ENCODE results near the gene GRK5.

Gene GRK5

GRCh38 chr10:119393845-119394244 lies 186.5 kb downstream of the GRK5 start:
- no peak overlapping the region for H3K4me3 ChIP-seq (ENCODE audit: low read depth in 1 of 2, low read length in 1 of 2)
- TF ChIP-seq, protein P1, sequence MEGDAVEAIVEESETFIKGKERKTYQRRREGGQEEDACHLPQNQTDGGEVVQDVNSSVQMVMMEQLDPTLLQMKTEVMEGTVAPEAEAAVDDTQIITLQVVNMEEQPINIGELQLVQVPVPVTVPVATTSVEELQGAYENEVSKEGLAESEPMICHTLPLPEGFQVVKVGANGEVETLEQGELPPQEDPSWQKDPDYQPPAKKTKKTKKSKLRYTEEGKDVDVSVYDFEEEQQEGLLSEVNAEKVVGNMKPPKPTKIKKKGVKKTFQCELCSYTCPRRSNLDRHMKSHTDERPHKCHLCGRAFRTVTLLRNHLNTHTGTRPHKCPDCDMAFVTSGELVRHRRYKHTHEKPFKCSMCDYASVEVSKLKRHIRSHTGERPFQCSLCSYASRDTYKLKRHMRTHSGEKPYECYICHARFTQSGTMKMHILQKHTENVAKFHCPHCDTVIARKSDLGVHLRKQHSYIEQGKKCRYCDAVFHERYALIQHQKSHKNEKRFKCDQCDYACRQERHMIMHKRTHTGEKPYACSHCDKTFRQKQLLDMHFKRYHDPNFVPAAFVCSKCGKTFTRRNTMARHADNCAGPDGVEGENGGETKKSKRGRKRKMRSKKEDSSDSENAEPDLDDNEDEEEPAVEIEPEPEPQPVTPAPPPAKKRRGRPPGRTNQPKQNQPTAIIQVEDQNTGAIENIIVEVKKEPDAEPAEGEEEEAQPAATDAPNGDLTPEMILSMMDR (IDR thresholded peaks at IDR 0.05), result no peak
- no peaks in the 10 kb centered on the region for H3K36me3 ChIP-seq
- H3K27ac ChIP-seq, result peak overlapping the region; percentile 54
- H3K27me3 ChIP-seq, result no peaks in the 10 kb centered on the region
- peaks cover 28 to 32% of the 10 kb centered on the region in 2 experiments for H3K4me1 ChIP-seq (ENCODE audit: control insufficient read depth in 1 of 2, insufficient read depth in 1 of 2, low read depth in 1 of 2, low read length in 1 of 2)
- no peaks in the 10 kb centered on the region for H3K9me3 ChIP-seq

DNA sequence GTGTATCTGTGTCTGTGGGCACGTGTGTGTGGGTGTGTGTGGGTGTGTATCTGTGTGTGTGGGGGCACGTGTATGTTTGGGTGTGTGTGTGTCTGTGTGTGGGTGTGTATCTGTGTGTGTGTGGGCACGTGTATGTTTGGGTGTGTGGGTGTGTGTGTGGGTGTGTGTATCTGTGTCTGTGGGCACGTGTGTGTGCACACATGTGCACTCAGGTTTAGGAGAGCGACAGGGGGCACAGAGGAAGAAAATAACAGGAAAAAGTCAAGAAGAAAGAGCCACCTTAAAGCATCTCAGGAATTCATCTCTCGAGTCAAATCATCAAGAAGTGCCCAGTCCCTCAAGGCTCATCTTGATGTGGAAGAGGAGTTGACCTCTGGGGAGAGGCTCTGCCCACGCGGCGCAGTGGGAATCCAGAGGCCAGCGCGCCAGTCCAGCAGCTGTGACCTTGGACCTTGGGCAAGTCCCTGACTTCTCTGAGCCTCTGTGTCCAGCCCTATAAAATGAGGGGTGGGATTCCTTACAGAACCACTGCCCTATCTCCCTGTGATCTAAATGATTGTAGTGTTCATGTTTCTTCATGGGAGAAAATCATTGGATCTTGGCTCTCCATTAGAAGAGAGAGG lies 187.4 kb downstream of the GRK5 start:
- H3K9me3 ChIP-seq, result no peaks in the 10 kb centered on the region
- TF ChIP-seq, protein P1 (IDR thresholded peaks at IDR 0.05), result no peak
- H3K4me1 ChIP-seq (ENCODE audit: control insufficient read depth in 1 of 2, insufficient read depth in 1 of 2, low read depth in 1 of 2, low read length in 1 of 2), result peaks cover 28 to 32% of the 10 kb centered on the region in 2 experiments
- peak overlapping the region; percentile 33 to 51 for H3K4me3 ChIP-seq (ENCODE audit: low read depth in 1 of 2, low read length in 1 of 2)
- H3K27ac ChIP-seq, result peak overlapping the region; percentile 95
- no peaks in the 10 kb centered on the region for H3K36me3 ChIP-seq
- no peaks in the 10 kb centered on the region for H3K27me3 ChIP-seq

GRCh38 chr10:119395280-119396007 lies 188.1 kb downstream of the GRK5 start:
- Histone ChIP-seq H3K9me3 (no peaks in the 10 kb centered on the region), H3K36me3 (no peaks in the 10 kb centered on the region), H3K4me3 (ENCODE audit: low read depth in 1 of 2, low read length in 1 of 2) (peak overlapping the region; percentile 33 to 51), H3K27ac (peak overlapping the region; percentile 95), H3K4me1 (ENCODE audit: control insufficient read depth in 1 of 2, insufficient read depth in 1 of 2, low read depth in 1 of 2, low read length in 1 of 2) (peaks cover 33 to 39% of the 10 kb centered on the region in 2 experiments), H3K27me3 (no peaks in the 10 kb centered on the region)
- TF ChIP-seq, protein P1 (IDR thresholded peaks at IDR 0.05), result peak; percentile 28

DNA sequence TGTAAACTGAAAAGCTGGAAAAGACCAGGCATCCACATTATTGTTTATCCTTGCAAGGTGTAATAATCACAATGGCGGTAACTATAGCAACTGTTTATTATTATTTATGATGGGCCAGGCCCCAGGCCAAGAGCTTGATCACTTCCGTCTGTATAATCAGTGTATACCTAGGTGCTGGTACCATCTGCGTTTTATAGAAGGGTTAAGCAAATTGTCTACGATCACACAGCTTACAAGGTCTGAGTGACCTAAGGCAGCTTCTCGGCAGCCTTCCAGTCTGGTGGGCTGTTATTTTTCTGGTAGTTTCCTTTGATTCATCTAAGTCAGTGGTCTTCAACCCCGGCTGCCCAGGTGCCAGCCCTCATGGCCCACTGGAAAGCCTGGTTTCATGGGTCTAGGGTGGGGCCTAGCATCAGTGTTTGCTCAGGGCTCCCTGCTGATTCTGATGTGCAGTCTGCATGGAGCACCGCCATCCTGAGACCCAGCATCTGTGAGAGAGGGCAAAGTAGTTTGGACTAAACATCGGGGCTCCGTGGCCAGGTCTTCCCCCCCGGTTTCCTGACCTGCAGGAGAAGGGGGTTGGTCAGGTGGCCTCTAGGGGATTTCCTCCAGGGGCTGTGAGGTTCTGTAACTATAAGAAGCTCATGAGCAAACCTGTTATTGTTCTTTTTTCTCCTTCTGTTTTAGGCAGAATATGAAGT lies 188.8 kb downstream of the GRK5 start:
- H3K4me1 ChIP-seq (ENCODE audit: control insufficient read depth in 1 of 2, insufficient read depth in 1 of 2, low read depth in 1 of 2, low read length in 1 of 2), result peaks cover 37 to 42% of the 10 kb centered on the region in 2 experiments
- peak overlapping the region in 1 of 2 experiments; percentile 51 for H3K4me3 ChIP-seq (ENCODE audit: low read depth in 1 of 2, low read length in 1 of 2)
- peak overlapping the region; percentile 95 for H3K27ac ChIP-seq
- TF ChIP-seq, protein P1 (IDR thresholded peaks at IDR 0.05), result no peak
- no peaks in the 10 kb centered on the region for H3K36me3 ChIP-seq
- no peaks in the 10 kb centered on the region for H3K9me3 ChIP-seq
- no peaks in the 10 kb centered on the region for H3K27me3 ChIP-seq

DNA sequence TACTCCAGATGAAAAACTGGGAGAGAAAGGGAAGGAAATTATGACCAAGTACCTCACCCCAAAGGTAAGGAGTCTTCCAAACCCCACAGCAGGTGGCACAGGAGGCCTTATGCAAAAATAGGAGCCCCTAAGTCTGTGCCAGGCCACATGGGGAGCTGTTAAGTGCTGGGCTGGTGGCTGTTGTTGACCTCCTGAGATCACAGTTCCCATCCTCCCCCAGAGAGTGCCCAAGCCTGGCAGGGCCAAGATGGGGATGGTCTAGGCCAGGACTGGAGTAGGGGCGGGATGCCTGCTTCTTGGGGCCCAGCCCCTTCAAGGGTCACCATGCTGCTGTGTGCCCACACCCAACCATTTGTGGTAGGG lies 189.3 kb downstream of the GRK5 start:
- Histone ChIP-seq H3K27me3 (no peaks in the 10 kb centered on the region), H3K27ac (peak overlapping the region; percentile 95), H3K4me3 (ENCODE audit: low read depth in 1 of 2, low read length in 1 of 2) (no peak overlapping the region), H3K9me3 (no peaks in the 10 kb centered on the region), H3K36me3 (no peaks in the 10 kb centered on the region), H3K4me1 (ENCODE audit: control insufficient read depth in 1 of 2, insufficient read depth in 1 of 2, low read depth in 1 of 2, low read length in 1 of 2) (peaks cover 38 to 42% of the 10 kb centered on the region in 2 experiments)
- TF ChIP-seq, protein P1 (IDR thresholded peaks at IDR 0.05), result no peak

Data from neutrophil (primary cell).